Measurements from ENCODE around the gene CD200R1L.

- TF ChIP-seq POLR2A (IDR thresholded peaks at IDR 0.05) (no peak), CTCF (IDR thresholded peaks at IDR 0.05 in 4 of 5, conservative IDR thresholded peaks at IDR 0.05 in 1 of 5) (no peak)
These were observed 29.4 kb downstream of the CD200R1L start for GRCh38 chr3:112817271-112817670.
